Activated CD4-positive, CD25-positive, alpha-beta regulatory T cell treated with anti-CD3 and anti-CD28 coated beads, Interleukin-2, amount 50 U/mL, for 72 hours (primary cell): ENCODE results near the gene PLEKHJ1.

Source experiments
- DNase-seq: peaks from one replicate; pipeline ENCODE4 v3.0.0; 2021

Gene PLEKHJ1

GRCh38 chr19:2269244-2270156, 33.4 kb upstream of the PLEKHJ1 start:
- peak; percentile 100 for DNase-seq

GRCh38 chr19:2268861-2269243, 32.7 kb upstream of the PLEKHJ1 start:
- no peak for DNase-seq

- DNase-seq: no peak
Measured at GRCh38 chr19:2268480-2268830, 32.3 kb upstream of the PLEKHJ1 start.

- no peak for DNase-seq
Measured at GRCh38 chr19:2266183-2266993, 30.3 kb upstream of the PLEKHJ1 start.

- peak; percentile 65 for DNase-seq
Measured at GRCh38 chr19:2261438-2262172, 25.5 kb upstream of the PLEKHJ1 start.

GRCh38 chr19:2260341-2260805, 24.2 kb upstream of the PLEKHJ1 start:
- DNase-seq: no peak

- DNase-seq: no peak
Measured at GRCh38 chr19:2259336-2259735, 23.2 kb upstream of the PLEKHJ1 start.

- no peak for DNase-seq
Measured at GRCh38 chr19:2255982-2256685, 20.0 kb upstream of the PLEKHJ1 start, which contains the start of gene JSRP1. Gene JSRP1, minus strand, starts transcription at chr19:2256417. Its CDS starts 1,103 bp downstream, at chr19:2255314.

- no peak for DNase-seq
Measured at GRCh38 chr19:2255112-2255845, 19.1 kb upstream of the PLEKHJ1 start.

- no peak for DNase-seq
Measured at GRCh38 chr19:2254064-2254872, 18.1 kb upstream of the PLEKHJ1 start.

- peak; percentile 48 for DNase-seq
Measured at GRCh38 chr19:2253106-2254063, 17.3 kb upstream of the PLEKHJ1 start.

- no peak for DNase-seq
Measured at GRCh38 chr19:2252797-2253105, 16.6 kb upstream of the PLEKHJ1 start.

GRCh38 chr19:2252055-2252796, 16.1 kb upstream of the PLEKHJ1 start:
- no peak for DNase-seq

- no peak for DNase-seq
Measured at GRCh38 chr19:2251106-2252054, 15.3 kb upstream of the PLEKHJ1 start.

GRCh38 chr19:2250766-2251105, 14.6 kb upstream of the PLEKHJ1 start:
- no peak for DNase-seq

GRCh38 chr19:2249880-2250765, 14.0 kb upstream of the PLEKHJ1 start:
- no peak for DNase-seq
